Naive thymus-derived CD4-positive, alpha-beta T cell (primary cell): ENCODE results near the gene LRRC4C. TPM values are rescaled to one million over a fixed set of nuclear protein-coding genes. Genes with fewer than 3 reads are reported as not detected.
"Not testable (repeated sequence)": the region's sequence is repeated elsewhere in the genome, so short reads cannot be mapped to it uniquely, and the experiment has no call there.

ENCODE experiments used
- ATAC-seq: fragments of 150-1000 bp; cut with Tn5 transposase; 2 replicates; pipeline ENCODE4 v1.10.0; 2021; ENCODE audit warnings: mild to moderate bottlenecking, moderate library complexity
- CTCF ChIA-PET: fragments of 350-600 bp; sonication (Branson Sonifier 250); formaldehyde crosslinking; loops from one replicate; lab custom pipeline; 2021; ENCODE audit warnings: antibody characterized with exemption; lab: Charles Lee
- POLR2A ChIA-PET: fragments of 350-600 bp; sonication (Branson Sonifier 250); formaldehyde crosslinking; loops from one replicate; lab custom pipeline; 2021; ENCODE audit warnings: antibody characterized with exemption, inconsistent platforms; lab: Charles Lee
- DNase-seq, 9 donors: peaks; one replicate each; pipeline versions ENCODE4 v3.0.0 to v3.0.0-alpha.2; 2020 to 2022; ENCODE audit warnings: mixed read lengths in 1 of 9
- H3K27ac ChIP-seq: one replicate; pipeline ENCODE4 v1.7.0; 2013; ENCODE audit warnings: mild to moderate bottlenecking, low read depth, low read length, moderate library complexity
- H3K27me3 ChIP-seq, 2 donors: one replicate each; pipeline ENCODE4 v1.7.0; 2013; ENCODE audit warnings: low read length in 2 of 2, mild to moderate bottlenecking in 2 of 2, moderate library complexity in 2 of 2; ENCODE audit not compliant: control insufficient read depth in 2 of 2, insufficient read depth in 2 of 2
- H3K36me3 ChIP-seq, 3 experiments: 1 replicate in 2 of 3; 2 replicates in 1 of 3; pipeline ENCODE4 v1.7.0; 2013; ENCODE audit warnings: low read length in 3 of 3, mild to moderate bottlenecking in 3 of 3, moderate library complexity in 1 of 3; ENCODE audit not compliant: insufficient read depth in 3 of 3, control insufficient read depth in 2 of 3
- H3K4me1 ChIP-seq, 2 donors: one replicate each; pipeline ENCODE4 v1.7.0; 2013; ENCODE audit warnings: low read length in 2 of 2, mild to moderate bottlenecking in 2 of 2, moderate library complexity in 1 of 2; ENCODE audit not compliant: control insufficient read depth in 2 of 2, insufficient read depth in 2 of 2
- H3K4me3 ChIP-seq: 2 replicates; pipeline ENCODE4 v1.7.0; 2013; ENCODE audit warnings: mild to moderate bottlenecking, low read length
- H3K9me3 ChIP-seq, 3 experiments: 1 replicate in 2 of 3; 2 replicates in 1 of 3; pipeline ENCODE4 v1.7.0; 2013; ENCODE audit warnings: low read length in 3 of 3; ENCODE audit not compliant: control insufficient read depth in 2 of 3
- H3K27ac Mint-ChIP-seq, 9 donors: one replicate each; pipeline ENCODE4 v1.8.0; 2020 to 2022; ENCODE audit warnings: mixed read lengths in 9 of 9, mild to moderate bottlenecking in 8 of 9, moderate library complexity in 5 of 9, inconsistent platforms in 2 of 9
- H3K27me3 Mint-ChIP-seq, 5 donors: one replicate each; pipeline ENCODE4 v1.8.0; 2021 to 2022; ENCODE audit warnings: mixed read lengths in 5 of 5, mild to moderate bottlenecking in 1 of 5
- H3K36me3 Mint-ChIP-seq, 5 donors: one replicate each; pipeline ENCODE4 v1.8.0; 2020 to 2022; ENCODE audit warnings: mixed read lengths in 5 of 5, mild to moderate bottlenecking in 3 of 5, inconsistent platforms in 1 of 5
- H3K4me1 Mint-ChIP-seq, 7 donors: one replicate each; pipeline ENCODE4 v1.8.0; 2020 to 2022; ENCODE audit warnings: mixed read lengths in 7 of 7, mild to moderate bottlenecking in 3 of 7, inconsistent platforms in 1 of 7
- H3K4me3 Mint-ChIP-seq, 10 donors: one replicate each; pipeline ENCODE4 v1.8.0; 2020 to 2022; ENCODE audit warnings: mild to moderate bottlenecking in 10 of 10, mixed read lengths in 10 of 10, moderate library complexity in 6 of 10, inconsistent platforms in 2 of 10
- H3K9me3 Mint-ChIP-seq, 11 donors: one replicate each; pipeline ENCODE4 v1.8.0; 2020 to 2022; ENCODE audit warnings: mixed read lengths in 11 of 11, mild to moderate bottlenecking in 4 of 11, inconsistent platforms in 1 of 11, moderate library complexity in 1 of 11
- intact Hi-C, 2 donors: fragments of 100-400 bp; cut with micrococcal nuclease; formaldehyde crosslinking; loops; one replicate each; pipeline ENCODE4 v1.15.1; 2023
- polyA plus RNA-seq, 2 donors: library from polyadenylated mRNA; unstranded; fragments of 300-500 nt; fragmentation: Illumina TruSeq; gene quantifications; one replicate each; pipeline ENCODE4 v1.2.3, GENCODE V29; 2021
- total RNA-seq, 6 experiments: library from RNA in 5 of 6; stranded (reverse) in 5 of 6; gene quantifications; 1 replicate in 5 of 6; 2 replicates in 1 of 6; pipeline ENCODE4 v1.2.3 and lab custom pipeline; 2021 to 2026

Gene LRRC4C
- total and polyA plus RNA-seq, 7 experiments from 2014 or later: not detected

- DNase-seq: no peak
- Histone ChIP-seq H3K9me3 (peaks cover 0 to 3% (median 0%) of the 10 kb centered on the region in 3 experiments), H3K27me3 (no peaks in the 10 kb centered on the region), H3K27ac (no peak overlapping the region), H3K4me1 (no peaks in the 10 kb centered on the region), H3K4me3 (no peak overlapping the region), H3K36me3 (no peaks in the 10 kb centered on the region)
- H3K4me3 Mint-ChIP-seq: no peak overlapping the region
- no peaks in the 10 kb centered on the region for H3K4me1 Mint-ChIP-seq
- intact Hi-C loops: no loop called here
- H3K36me3 Mint-ChIP-seq: no peaks in the 10 kb centered on the region
- no peak overlapping the region for H3K27ac Mint-ChIP-seq
- H3K9me3 Mint-ChIP-seq: peaks cover 0 to 29% (median 13%) of the 10 kb centered on the region in 11 donors
- no peaks in the 10 kb centered on the region for H3K27me3 Mint-ChIP-seq
- ATAC-seq: no peak
- ChIA-PET CTCF (no interaction called here), POLR2A (no interaction called here)
Observed at GRCh38 chr11:40544162-40544561, 915.3 kb downstream of the LRRC4C start.

GRCh38 chr11:40542821-40543220 is 916.6 kb downstream of the LRRC4C start:
- no peak for DNase-seq
- ChIA-PET CTCF (no interaction called here), POLR2A (no interaction called here)
- Mint-ChIP-seq H3K27ac (no peak overlapping the region), H3K4me3 (no peak overlapping the region), H3K9me3 (peaks cover 0 to 24% (median 15%) of the 10 kb centered on the region in 11 donors), H3K4me1 (no peaks in the 10 kb centered on the region), H3K27me3 (no peaks in the 10 kb centered on the region), H3K36me3 (no peaks in the 10 kb centered on the region)
- ATAC-seq: no peak
- Histone ChIP-seq H3K4me1 (no peaks in the 10 kb centered on the region), H3K9me3 (peaks cover 0 to 3% (median 0%) of the 10 kb centered on the region in 3 experiments), H3K27me3 (no peaks in the 10 kb centered on the region), H3K27ac (no peak overlapping the region), H3K36me3 (no peaks in the 10 kb centered on the region), H3K4me3 (no peak overlapping the region)
- intact Hi-C loops: no loop called here

GRCh38 chr11:40537734-40538133 is 921.7 kb downstream of the LRRC4C start:
- intact Hi-C loops: no loop called here
- H3K4me3 Mint-ChIP-seq: no peak overlapping the region
- H3K27me3 ChIP-seq: no peaks in the 10 kb centered on the region
- H3K27ac ChIP-seq: no peak overlapping the region
- no peaks in the 10 kb centered on the region for H3K9me3 ChIP-seq
- no peak overlapping the region for H3K4me3 ChIP-seq
- H3K36me3 ChIP-seq: no peaks in the 10 kb centered on the region
- ChIA-PET CTCF (no interaction called here), POLR2A (no interaction called here)
- no peaks in the 10 kb centered on the region for H3K4me1 Mint-ChIP-seq
- DNase-seq: no peak
- no peaks in the 10 kb centered on the region for H3K36me3 Mint-ChIP-seq
- H3K27me3 Mint-ChIP-seq: no peaks in the 10 kb centered on the region
- no peak overlapping the region for H3K27ac Mint-ChIP-seq
- H3K9me3 Mint-ChIP-seq: peaks cover under 1 to 22% (median 11%) of the 10 kb centered on the region in 11 donors
- no peak for ATAC-seq
- H3K4me1 ChIP-seq: no peaks in the 10 kb centered on the region

- ATAC-seq, POLR2A ChIA-PET: not testable (repeated sequence)
Observed at GRCh38 chr11:40522080-40522479, 937.4 kb downstream of the LRRC4C start.

GRCh38 chr11:40517122-40517521 is 942.3 kb downstream of the LRRC4C start:
- H3K36me3 Mint-ChIP-seq: no peaks in the 10 kb centered on the region
- peaks cover 1 to 32% (median 8%) of the 10 kb centered on the region in 11 donors for H3K9me3 Mint-ChIP-seq
- no peaks in the 10 kb centered on the region for H3K4me1 Mint-ChIP-seq
- H3K27ac Mint-ChIP-seq: no peak overlapping the region
- H3K27me3 ChIP-seq: no peaks in the 10 kb centered on the region
- no peaks in the 10 kb centered on the region for H3K4me1 ChIP-seq
- POLR2A ChIA-PET: no interaction called here
- CTCF ChIA-PET: no interaction called here
- no peak overlapping the region for H3K4me3 Mint-ChIP-seq
- DNase-seq (no peak), ATAC-seq (no peak)
- no peaks in the 10 kb centered on the region for H3K9me3 ChIP-seq
- no peak overlapping the region for H3K27ac ChIP-seq
- H3K36me3 ChIP-seq: no peaks in the 10 kb centered on the region
- intact Hi-C loops: no loop called here
- no peak overlapping the region for H3K4me3 ChIP-seq
- no peaks in the 10 kb centered on the region for H3K27me3 Mint-ChIP-seq

More at GRCh38 chr11:40522080-40522479, 937.4 kb downstream of the LRRC4C start:
- intact Hi-C loops, H3K36me3 ChIP-seq, H3K4me3 ChIP-seq, H3K36me3 Mint-ChIP-seq, H3K27ac Mint-ChIP-seq, DNase-seq, H3K27me3 ChIP-seq, H3K27ac ChIP-seq, H3K9me3 ChIP-seq, H3K4me3 Mint-ChIP-seq, CTCF ChIA-PET, H3K4me1 Mint-ChIP-seq, H3K27me3 Mint-ChIP-seq, H3K4me1 ChIP-seq: not testable (repeated sequence)
- peaks cover 0 to 47% (median 11%) of the 10 kb centered on the region in 11 donors for H3K9me3 Mint-ChIP-seq

GRCh38 chr11:40514124-40514523 is 945.3 kb downstream of the LRRC4C start:
- Histone ChIP-seq H3K4me1 (no peaks in the 10 kb centered on the region), H3K27me3 (no peaks in the 10 kb centered on the region), H3K27ac (no peak overlapping the region), H3K36me3 (no peaks in the 10 kb centered on the region), H3K4me3 (no peak overlapping the region), H3K9me3 (no peaks in the 10 kb centered on the region)
- peaks cover 1 to 36% (median 15%) of the 10 kb centered on the region in 11 donors for H3K9me3 Mint-ChIP-seq
- H3K27ac Mint-ChIP-seq: no peak overlapping the region
- H3K4me3 Mint-ChIP-seq: peak overlapping the region in 1 of 10 donors; percentile 28
- no peaks in the 10 kb centered on the region for H3K4me1 Mint-ChIP-seq
- ChIA-PET POLR2A (no interaction called here), CTCF (no interaction called here)
- intact Hi-C loops: no loop called here
- H3K36me3 Mint-ChIP-seq: no peaks in the 10 kb centered on the region
- no peaks in the 10 kb centered on the region for H3K27me3 Mint-ChIP-seq
- no peak for ATAC-seq
- no peak for DNase-seq

GRCh38 chr11:40513281-40513680 is 946.2 kb downstream of the LRRC4C start:
- H3K4me1 ChIP-seq: no peaks in the 10 kb centered on the region
- no peak overlapping the region for H3K27ac ChIP-seq
- no peaks in the 10 kb centered on the region for H3K9me3 ChIP-seq
- intact Hi-C loops: no loop called here
- no peak overlapping the region for H3K4me3 ChIP-seq
- ATAC-seq (no peak), DNase-seq (no peak)
- Mint-ChIP-seq H3K36me3 (no peaks in the 10 kb centered on the region), H3K9me3 (peaks cover 1 to 31% (median 13%) of the 10 kb centered on the region in 11 donors), H3K4me1 (no peaks in the 10 kb centered on the region), H3K27ac (no peak overlapping the region), H3K27me3 (no peaks in the 10 kb centered on the region), H3K4me3 (no peak overlapping the region)
- no peaks in the 10 kb centered on the region for H3K36me3 ChIP-seq
- POLR2A ChIA-PET: no interaction called here
- no peaks in the 10 kb centered on the region for H3K27me3 ChIP-seq
- CTCF ChIA-PET: interaction anchor here (0.6 to 0.9 kb wide), 2 partner anchors 10 to 121 kb away, joined by 3 read pairs; no protein-coding TSS in a partner anchor
